C4-2B (cell line): Measurements from ENCODE around the gene OAS3.

Experiments
- H3K27ac ChIP-seq: fragments of 450-650 bp; 2 replicates; pipeline ENCODE4 v1.5.1; 2017
- ZFX ChIP-seq: fragments of 450-650 bp; IDR thresholded peaks from 2 replicates; pipeline ENCODE4 v1.6.1; 2017
- TF ChIP-seq, protein P1 (sequence below): fragments of 450-650 bp; conservative IDR thresholded peaks from 2 replicates; pipeline ENCODE4 v1.5.1; 2017; ENCODE audit warnings: mild to moderate bottlenecking

OAS3 gene

GRCh38 chr12:113006641-113007040 lies 68.4 kb downstream of the OAS3 start:
- H3K27ac ChIP-seq = no peak overlapping the region
- TF ChIP-seq, protein P1, sequence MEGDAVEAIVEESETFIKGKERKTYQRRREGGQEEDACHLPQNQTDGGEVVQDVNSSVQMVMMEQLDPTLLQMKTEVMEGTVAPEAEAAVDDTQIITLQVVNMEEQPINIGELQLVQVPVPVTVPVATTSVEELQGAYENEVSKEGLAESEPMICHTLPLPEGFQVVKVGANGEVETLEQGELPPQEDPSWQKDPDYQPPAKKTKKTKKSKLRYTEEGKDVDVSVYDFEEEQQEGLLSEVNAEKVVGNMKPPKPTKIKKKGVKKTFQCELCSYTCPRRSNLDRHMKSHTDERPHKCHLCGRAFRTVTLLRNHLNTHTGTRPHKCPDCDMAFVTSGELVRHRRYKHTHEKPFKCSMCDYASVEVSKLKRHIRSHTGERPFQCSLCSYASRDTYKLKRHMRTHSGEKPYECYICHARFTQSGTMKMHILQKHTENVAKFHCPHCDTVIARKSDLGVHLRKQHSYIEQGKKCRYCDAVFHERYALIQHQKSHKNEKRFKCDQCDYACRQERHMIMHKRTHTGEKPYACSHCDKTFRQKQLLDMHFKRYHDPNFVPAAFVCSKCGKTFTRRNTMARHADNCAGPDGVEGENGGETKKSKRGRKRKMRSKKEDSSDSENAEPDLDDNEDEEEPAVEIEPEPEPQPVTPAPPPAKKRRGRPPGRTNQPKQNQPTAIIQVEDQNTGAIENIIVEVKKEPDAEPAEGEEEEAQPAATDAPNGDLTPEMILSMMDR = no peak
- TF ChIP-seq ZFX = no peak

DNA sequence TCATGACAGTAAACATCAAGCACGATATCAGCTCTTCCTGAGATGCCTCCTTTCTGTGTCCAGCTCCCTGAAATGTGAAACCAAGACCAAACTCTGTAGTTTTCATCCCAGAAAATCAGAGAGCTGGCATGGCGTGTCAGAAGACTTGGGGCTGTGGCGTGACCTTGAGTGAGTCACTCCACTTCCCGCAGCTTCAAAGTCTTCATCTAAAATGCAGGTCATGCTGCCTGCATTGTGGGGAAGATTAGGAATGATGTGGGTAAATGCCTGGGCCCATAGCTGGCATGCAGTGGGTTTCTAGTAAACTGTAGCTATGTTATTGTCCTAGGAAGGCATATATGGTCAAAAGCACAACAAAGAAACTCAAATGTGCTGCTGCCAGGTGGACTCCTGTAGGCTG lies 68.9 kb downstream of the OAS3 start:
- no peak for TF ChIP-seq ZFX
- TF ChIP-seq, protein P1 = no peak
- no peak overlapping the region for H3K27ac ChIP-seq

DNA sequence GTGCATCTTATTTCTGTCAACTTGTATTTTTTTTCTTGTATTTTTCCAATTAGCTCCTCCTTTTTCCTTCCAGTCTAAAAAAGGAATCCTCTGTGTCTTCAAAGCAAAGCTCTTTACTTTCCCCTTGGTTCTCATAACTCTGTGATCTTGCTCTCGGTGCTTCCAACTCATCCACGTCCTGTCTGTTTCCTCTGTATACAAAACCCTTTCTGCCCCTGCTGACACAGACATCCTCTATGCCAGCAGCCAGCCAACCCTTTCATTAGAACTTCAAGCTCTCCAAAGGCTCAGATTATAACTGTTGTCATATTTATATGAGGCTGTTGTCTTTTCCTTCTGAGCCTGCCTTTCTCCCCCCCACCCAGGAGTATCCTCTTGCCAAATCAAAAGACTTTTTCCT lies 72.4 kb downstream of the OAS3 start:
- TF ChIP-seq, protein P1 = no peak
- no peak for TF ChIP-seq ZFX
- no peak overlapping the region for H3K27ac ChIP-seq

- TF ChIP-seq ZFX = no peak
- TF ChIP-seq, protein P1 = no peak
- H3K27ac ChIP-seq = no peak overlapping the region
These were observed 76.3 kb downstream of the OAS3 start for GRCh38 chr12:113014565-113014964.

DNA sequence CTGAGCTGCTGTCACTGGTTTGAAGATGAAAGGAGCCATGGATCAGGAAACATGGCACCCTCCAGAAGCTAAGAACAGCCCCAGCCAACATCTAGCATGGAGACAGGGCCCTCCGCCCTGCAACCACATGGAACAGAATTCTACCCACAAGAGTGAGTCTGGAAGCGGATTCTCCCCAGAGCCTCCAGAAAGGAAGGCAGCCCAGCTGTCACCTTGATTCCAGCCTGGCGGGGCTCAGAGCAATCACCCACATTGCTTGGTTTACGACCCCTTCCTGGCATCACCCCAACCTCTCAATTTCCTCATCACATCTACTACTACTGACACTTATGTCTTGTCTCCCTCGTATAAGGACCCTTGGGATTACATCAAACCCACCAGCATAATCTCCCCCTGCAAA lies 78.5 kb downstream of the OAS3 start:
- no peak overlapping the region for H3K27ac ChIP-seq
- TF ChIP-seq, protein P1 = no peak
- TF ChIP-seq ZFX = no peak

DNA sequence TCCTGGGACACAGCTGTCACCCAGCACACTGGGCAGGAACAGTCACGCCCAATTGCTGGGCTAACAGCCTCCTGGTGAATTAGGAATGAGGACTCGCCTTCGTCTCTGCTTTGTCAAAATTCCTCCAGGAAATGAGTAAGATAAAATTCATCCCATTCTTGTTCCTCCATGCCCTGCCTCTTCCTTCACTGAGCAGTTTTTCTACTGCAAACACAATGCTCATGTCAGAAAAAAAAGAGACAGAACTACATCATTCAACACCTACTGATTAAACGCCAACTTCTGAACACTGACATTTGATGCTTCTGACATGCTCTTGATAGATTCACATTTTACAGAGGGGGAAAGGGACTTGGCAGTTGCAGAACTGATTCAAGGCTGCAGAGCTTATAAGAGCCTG lies 80.8 kb downstream of the OAS3 start:
- TF ChIP-seq, protein P1 = no peak
- no peak for TF ChIP-seq ZFX
- no peak overlapping the region for H3K27ac ChIP-seq

GRCh38 chr12:113021500-113021899 lies 83.2 kb downstream of the OAS3 start:
- H3K27ac ChIP-seq = no peak overlapping the region
- TF ChIP-seq ZFX = no peak
- TF ChIP-seq, protein P1 = no peak
